AG09319 (cell line): ENCODE data around the gene OTOF.

Experiments used
- DNase-seq: peaks from one replicate; pipeline ENCODE4 v3.0.0-alpha.2; 2010; ENCODE audit warnings: low read depth; ENCODE audit errors: extremely low read depth
- CTCF ChIP-seq: IDR thresholded peaks from 2 replicates; pipeline ENCODE4 v1.5.1; 2011; ENCODE audit warnings: low read depth, mild to moderate bottlenecking, inconsistent platforms, low read length, moderate library complexity

The OTOF gene

GRCh38 chr2:26506279-26506678, 28.4 kb upstream of the OTOF start:
- DNase-seq: no peak
- no peak for TF ChIP-seq CTCF

- no peak for TF ChIP-seq CTCF
- DNase-seq: no peak
Observed at GRCh38 chr2:26504002-26504401, 26.1 kb upstream of the OTOF start.

- peak; percentile 77 for TF ChIP-seq CTCF
- no peak for DNase-seq
Observed at GRCh38 chr2:26503231-26503880, 25.4 kb upstream of the OTOF start.

- no peak for DNase-seq
- TF ChIP-seq CTCF: no peak
Observed at GRCh38 chr2:26500406-26500805, 22.5 kb upstream of the OTOF start.

GRCh38 chr2:26495705-26496297, 17.9 kb upstream of the OTOF start:
- TF ChIP-seq CTCF: no peak

GRCh38 chr2:26494891-26495290, 17.0 kb upstream of the OTOF start:
- TF ChIP-seq CTCF: no peak
- no peak for DNase-seq

More at GRCh38 chr2:26495705-26496297, 17.9 kb upstream of the OTOF start:
- DNase-seq: no peak

- TF ChIP-seq CTCF: no peak
Observed at GRCh38 chr2:26494199-26494598, 16.3 kb upstream of the OTOF start.

More at GRCh38 chr2:26494199-26494598, 16.3 kb upstream of the OTOF start:
- DNase-seq: no peak
